HG03575 (cell line): ENCODE measurements around the gene REEP2.

Experiments used
- ATAC-seq: cut with Tn5 transposase; IDR thresholded peaks from one replicate; pipeline ENCODE4 v1.9.1; 2021; ENCODE audit not compliant: unreplicated experiment, insufficient number of reproducible peaks, low FRiP score; ENCODE audit errors: extremely low read depth

Gene REEP2

DNA sequence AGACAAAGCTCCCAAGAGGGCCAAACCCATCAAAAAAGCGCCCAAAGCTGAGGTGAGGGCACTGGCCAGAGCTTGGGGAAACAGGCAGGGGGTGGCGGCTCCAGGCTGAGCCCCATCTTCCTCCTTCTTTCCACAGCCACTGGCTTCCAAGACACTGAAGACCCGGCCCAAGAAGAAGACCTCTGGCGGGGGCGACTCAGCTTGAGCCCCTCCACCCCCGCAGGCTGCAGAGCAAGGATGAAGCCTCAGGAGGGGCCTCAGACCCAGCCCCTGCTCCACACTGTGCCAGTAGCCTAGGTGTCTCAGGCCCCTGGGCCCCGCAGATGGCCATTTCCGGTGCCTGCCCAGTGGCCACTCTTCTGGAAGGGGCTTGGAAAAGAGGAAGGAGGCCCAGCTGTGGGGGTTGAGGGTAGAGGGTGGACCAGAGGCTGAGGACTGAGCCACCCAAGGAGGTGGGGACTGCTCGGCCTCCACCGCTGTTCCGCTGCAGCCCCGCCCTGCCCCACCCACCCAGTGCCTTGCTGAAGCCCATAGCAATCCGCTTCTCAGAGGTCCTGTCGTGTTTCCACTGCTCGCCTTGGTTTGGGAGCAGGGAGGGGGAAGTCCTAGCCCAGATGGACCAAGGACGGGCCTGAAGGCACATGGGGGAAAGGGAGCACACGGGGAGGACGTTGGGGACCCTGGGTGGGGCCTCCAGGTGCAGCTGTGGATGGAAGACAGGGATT, 6.9 kb downstream of the REEP2 start:
- ATAC-seq: no peak

DNA sequence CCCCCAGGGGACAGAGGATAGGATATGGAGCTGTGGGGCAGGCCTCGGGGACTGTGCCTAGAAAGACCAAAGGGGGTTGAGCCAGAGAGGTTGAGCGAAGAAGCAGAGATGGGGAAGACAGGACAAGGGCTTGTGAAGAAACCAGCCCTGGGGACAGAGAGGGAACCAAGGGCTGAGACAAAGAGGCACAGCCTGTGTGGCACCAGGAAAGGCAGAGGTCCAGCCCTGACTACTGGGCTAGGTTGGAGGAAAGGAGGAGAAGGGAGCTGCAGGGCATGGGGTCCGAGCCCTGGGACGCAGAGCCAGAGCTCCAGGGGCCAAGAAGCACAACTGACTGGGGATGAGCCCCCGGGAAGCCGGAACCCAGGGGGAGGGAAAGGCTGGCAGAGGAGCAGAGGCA, 9.2 kb downstream of the REEP2 start:
- ATAC-seq: no peak

DNA sequence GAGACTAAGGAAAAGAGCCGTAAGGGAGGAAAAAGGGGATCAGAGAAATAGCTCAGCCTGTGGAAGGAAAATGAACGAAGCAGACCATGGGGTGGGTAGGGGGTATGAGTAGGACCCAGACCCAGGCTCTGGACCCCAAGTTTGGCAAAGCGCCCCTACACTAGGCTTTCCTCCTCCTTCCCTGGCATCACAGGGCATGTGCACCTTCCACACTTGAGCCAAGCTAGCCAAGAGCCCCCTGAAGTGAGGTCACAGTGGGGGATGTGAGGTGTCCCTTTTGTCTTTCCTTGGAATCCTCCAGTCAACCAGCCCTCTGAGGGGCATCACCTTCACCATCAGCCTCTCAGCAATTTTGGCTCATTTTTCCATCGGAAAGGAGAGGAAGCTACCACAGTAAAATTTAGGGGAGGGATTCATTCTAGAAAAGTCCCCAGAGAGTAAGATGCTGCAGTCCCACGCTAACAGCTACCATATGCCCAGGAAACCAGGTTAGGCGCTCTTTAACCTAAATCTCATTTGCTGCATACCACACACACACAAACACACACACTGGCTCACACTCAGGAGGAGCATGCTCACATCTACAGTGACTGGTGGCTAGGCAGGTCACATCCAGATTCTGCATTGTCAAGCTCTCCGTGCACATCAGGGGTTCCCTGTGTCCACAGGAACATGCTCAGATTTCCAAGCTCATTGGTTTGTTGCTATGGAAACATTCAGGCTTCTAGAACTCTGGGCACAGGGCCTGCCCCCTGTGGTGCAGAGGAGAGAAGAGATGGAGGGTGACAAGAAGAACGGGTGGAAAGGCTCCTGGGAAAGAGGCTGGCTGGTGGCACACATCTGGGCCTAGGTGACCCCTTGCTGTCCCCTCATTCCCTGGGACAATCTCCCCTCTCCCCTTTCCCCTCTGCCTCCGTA, 9.9 kb downstream of the REEP2 start:
- ATAC-seq: no peak

DNA sequence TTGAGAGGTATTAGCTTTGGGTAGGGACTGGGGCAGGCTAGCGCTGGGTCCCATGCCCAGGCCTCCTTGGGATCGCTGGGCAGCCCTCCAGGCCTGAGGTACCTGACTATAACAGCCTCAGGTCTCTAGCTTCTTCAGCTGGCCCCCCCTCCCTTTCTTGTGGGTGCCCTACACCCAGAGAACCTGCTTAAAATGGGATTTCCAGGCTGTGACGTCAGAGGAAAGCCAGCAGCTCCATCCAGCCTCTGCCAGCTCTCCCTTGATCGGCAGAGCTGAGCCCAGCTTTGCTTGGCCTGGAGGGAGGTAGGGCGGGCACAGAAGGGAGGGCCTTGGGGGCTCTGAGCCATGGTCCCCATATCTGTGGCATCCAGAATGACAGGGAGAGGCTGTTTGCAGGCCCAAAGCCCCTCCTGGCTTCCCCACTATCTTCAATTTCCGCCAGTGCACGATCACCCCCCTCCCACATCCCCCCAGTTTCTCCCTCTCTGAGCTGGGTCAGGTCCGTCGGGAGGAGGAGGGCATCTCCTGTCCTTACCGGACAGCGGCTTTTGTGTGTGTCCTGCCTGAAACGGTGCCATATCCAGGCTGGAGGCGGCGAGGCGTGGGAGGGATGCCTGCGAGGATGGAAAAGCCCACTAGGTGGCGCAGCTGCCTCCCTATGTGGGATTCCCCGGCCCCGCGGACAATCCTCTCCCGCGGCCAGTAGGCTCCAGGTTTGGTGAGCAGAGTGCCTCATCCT, 10.8 kb downstream of the REEP2 start:
- no peak for ATAC-seq

DNA sequence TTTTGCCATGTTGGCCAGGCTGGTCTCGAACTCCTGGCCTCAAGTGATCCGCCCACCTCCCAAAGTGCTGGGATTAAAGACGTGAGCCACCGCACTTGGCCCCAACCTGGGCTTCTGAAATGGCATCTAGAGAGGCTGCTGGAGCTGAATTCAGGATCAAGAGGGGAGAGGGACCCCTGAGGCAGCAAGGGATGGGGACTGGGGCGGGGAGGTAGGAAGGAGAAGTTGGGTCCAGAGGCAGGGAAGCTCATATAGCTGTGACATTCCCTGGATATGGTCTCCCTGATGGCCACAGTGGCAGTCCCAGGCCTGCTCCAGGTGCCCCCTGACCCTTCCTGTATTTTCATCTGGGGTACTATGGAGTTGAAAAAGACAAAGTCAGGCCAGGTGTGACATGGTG, 12.1 kb downstream of the REEP2 start:
- no peak for ATAC-seq

DNA sequence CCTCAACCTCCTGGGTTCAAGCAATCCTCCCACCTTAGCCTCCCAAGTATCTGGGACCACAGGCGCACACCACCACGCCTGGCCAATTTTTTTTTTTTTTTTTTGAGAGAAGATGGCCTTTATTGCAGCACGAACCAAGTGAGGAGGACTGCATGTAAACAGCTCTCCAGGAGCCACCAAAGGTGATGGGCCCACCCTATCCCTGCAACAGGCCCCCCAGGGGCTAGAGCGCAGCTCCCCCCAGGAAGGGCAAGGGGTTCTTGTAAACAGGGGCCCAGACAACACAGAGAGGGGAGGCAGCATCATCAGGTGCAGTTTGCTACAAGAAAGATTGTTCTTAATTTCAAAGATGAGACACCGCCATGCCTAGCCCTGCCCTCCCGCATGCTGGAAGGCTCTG, 13.9 kb downstream of the REEP2 start:
- no peak for ATAC-seq

DNA sequence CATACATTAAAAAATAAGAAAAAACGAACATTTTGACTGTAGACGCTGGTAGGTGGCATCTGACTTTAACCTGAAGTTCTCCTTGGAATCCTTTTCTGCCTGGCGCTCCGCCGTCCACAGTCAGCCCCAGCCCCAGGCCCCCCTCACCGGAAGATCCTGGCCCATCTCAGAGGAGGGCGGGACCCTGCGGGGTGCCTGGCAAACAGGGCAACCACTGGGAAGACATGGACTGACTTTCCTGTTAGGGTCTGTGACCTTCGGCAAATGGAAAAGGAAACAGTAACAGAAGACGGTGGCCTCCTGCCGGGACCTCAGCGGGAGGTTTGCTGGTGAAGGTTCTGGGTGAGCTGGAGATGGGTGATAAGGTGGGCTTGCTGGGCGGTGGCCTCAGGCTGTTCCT, 14.7 kb downstream of the REEP2 start:
- ATAC-seq: no peak

DNA sequence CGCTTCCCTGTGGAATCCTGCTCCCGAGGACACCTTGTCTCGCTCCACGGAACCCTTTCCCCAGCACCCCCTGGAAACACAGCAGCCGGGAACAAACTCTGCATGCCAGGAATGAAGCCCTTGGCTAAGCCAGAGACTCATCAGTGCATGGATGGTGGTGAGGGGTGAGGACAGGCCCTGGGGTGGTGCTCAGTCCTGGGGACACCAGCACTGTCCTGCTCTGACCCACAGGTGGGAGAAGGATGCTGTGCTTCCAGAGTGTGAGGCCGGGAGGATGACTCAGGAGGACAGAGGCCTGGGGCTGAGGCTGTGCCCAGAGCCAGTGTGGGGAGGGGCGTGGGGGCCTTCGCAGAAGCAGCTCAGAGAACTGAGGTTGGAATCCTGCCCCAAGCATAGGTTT, 15.3 kb downstream of the REEP2 start:
- no peak for ATAC-seq

DNA sequence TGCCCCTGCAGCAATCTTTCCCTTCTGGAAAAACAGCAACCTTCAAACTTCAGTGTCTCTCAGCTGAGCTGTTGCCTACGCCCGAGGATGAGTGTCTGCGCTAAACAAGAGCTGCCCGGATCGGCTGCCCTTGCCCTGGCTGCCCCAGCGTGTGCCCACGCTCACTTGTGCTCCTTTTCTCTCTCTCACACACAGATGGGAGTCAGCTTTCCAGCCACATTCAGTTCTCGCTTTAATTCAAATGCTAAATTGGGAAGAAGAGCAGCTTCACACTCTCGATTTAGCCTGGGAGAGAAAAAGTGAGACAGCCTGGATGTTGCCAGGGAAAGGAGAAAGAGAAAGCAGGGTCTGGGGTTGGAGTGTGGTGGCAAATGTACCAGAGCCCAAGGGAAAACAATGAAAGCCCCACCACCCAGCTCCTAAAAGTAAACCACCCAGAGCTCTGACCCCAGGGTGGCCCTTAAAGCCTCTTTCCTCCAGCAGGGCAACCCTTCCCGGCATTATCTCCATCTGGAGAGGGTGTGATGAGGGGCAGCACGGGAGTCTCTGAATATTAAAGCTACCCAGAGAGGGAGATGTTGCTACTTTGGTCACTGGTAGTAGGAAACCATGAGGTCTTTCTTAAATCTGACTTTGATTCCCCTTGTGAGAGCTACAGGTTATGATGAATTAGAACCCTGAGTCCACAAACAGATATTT, 16.5 kb downstream of the REEP2 start:
- no peak for ATAC-seq

DNA sequence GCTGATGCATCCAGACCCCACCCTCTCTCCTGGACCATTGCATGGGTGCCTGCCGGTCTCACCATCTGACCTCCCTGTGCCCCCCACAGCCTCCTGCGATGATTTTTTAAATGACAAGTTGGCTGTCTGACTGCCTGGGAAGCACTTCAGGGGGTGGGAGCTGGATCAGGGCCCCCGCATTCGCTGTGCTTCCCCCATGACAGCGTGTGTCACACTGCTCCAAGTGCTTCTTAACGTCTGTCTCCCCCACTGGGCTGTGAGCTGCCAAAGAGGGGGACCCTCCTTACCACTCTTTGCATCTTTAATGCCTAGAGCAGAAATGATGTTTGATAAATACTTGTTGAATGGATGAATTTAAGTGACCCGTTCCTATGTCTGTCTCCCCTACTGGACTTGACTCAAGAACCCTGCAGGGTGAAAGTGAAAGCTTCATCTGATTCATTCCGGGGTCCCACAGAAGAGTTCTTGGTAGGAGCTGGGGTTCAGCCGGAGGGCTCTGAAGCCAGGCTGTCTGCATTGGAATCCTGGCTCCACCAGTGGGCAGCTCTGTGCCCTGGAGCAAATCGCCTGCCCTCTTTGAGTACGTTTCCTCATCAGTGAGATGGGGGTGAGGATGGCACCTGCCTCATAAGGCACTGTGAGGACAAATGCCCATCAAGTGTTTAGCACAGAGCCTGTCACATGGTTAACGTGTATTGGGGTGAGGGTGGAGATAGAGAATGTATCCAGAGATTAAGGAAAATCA, 18.8 kb downstream of the REEP2 start:
- ATAC-seq: no peak

DNA sequence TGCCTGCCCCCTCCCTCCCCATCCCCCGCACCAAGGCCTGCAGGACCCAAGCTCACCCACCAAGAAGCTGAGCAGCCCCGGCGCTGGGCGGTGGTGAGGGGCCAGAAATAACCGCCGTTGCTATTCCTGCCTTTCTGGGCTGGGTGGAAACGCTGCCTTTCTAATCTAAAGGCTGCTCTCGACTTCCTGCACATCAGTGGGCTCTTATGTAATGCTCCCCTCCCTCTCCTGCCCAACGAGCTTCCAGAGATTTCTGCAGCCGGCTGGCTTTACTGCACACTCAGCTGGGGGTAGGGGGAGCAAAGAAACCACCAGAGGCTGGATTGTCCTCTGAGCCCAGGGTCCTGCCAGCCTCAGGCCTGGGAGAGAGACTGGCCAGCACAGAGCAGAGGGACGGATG, 19.5 kb downstream of the REEP2 start:
- ATAC-seq: no peak

DNA sequence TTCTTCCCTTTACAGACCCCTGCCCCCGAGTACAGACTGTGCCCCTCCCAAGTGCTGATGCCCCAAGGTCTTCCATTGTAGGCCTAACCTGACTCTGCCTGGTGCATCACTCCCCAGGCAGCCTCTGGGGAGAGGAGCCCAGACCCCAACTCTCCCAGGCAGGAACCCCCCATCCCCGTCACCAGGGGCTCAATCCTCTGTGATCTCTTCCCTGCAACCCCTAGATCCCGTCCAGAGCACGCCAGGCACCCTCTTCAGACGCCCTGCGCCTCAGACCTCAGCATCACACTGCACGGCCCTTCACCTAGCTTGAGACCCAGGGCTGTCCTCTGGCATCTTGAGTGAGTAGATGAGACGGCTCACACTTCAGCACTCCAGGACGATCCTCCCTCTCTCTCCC, 20.0 kb downstream of the REEP2 start:
- no peak for ATAC-seq

DNA sequence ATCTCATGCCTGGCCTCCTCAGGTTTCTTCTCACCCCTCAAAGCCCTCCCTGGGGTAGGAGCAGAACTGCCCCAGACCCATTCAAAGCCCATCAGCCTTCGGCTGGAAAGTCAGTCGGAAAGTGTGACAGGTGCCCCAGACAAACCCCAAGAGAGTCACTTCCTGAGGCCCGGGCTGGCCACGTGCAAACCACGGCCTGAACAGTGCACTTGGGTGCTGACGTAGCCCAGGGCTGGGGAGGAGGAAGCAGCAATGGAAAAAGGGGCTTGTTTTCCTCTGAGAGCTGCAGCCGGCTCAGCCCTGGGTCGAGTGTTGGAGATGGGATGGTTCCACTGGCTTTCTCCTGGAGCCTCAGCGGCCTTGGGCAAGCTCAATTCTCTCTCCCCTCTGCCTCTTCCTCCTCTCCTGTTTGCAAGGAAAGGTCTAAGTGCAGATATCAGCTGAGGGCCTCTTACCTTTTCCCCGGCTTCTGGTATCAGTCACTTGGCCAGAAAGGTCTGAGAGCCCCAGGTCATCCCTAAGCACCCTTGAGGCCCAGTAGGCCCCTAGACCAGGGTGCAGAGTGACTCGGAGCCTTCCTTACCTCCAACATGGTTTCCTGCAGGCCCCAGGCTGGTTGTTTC, 20.6 kb downstream of the REEP2 start:
- no peak for ATAC-seq

DNA sequence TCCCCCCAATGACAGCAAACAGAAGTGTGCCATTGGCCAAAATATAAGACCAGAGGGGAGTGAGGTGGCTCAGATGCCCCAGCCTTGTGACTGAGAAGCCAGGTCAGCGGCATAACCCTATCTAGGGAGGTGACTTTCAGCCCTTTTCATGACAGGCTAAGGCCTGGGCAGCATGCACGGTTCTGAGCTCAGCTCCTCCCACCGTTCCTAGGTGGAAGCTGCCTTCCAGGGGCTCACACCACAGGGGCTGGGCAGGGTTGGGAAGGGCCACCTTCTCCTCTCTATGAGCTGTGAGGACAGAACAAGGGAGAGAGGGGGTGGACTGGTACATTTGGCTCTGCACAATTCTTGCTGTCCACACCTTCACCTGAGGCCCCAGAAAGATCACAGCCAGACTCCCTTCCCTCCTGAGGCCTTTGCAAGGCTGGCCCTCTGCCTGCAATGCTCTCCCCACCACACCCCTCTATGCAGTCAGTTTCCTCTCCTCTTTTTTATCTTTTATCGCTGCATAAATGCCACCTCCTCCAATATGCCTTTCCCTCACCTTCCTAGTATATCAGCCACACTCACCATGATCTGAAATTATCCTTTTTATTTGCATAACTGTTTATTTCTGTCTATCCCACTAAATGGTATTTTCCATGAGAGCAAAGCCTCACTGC, 21.3 kb downstream of the REEP2 start:
- ATAC-seq: no peak

DNA sequence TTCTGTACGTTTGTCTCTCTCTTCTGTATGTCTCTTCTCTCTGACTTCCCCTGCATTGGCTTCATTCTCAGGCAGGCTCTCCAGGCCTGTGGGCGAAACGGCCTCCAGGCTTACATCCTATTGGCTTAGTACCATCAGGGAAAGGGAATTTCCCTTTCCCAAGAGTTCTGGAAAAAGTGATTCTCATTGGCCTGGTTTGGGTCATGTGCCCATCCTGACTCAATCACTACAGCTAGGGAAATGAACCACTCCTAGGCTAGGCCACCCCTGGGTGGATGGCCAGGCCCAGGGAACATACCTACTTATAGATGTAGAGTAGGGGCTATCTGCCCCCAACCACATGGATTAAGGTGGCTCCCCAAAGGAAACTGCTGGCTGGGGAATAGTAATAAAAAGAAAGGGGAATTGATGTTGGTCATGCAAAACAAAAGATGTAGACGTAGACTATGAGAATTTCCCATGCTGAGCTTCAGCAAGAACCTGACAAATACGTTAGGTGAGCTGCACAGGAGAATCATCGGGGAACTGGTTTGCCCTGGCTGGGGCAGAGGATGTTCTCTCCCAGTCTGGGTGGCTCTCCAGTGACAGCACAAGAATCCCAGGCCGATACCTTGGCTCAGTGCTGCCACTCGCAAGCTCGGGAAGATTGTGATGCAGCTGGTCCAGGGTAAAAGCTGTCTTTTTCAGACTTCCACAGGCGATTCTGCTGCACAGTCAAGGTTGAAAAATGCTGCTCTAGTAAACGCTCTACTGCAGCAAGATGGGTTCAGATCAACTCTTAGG, 22.7 kb downstream of the REEP2 start:
- no peak for ATAC-seq

DNA sequence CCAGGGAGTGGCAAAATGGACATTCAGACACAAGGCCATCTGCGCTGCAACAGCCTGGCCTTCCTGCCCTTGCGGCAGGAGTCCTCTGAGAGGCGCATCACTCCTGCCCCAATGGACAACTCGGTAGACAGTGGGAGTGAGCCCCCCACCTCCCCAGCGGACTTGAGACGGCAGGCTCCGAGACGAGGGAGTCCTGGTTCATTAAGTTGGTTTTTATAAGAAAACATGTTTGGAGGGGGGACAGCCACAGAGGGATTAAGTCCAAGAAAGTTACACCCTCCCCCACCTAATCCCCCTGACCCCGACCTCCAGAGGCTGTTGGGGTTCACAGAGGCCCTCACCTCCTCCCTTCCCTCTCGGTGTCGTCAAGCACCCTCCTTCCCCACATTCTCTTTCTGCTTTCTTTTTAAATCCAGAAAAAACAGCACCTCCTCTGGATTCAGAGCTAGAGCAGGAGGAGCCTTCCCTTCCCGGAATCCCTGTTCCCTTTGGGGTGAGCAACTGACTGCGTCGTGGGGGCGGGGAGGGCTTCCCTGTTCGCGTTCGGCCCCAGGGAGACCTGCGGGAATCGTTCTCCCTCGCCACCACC, 24.7 kb downstream of the REEP2 start:
- ATAC-seq: no peak

DNA sequence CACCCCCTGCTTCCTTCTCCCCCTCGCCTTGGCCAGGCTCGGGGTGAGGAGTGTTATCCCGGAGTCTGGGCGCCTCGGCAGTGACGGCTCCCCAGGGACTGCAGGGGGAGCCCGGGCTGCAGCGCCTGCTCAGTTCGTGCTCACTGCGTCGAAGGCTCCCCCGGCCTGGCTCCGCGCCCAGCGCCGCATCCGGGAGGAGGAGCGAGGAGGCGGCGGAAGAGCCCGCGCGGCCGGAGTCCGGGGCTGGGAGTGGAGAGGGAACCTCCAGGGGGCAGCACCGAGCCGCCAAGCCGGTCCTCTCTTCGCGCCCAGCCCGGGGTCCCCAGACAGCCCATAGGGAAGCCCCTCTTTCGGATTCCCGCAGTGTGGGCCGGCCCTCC, 25.1 kb downstream of the REEP2 start:
- ATAC-seq: no peak
